HG03432 (cell line): ENCODE data around the gene GPR31.
A peak's percentile ranks its signal among the peaks of the same experiment; 100 is the strongest.
"Not testable (repeated sequence)": the region's sequence is repeated elsewhere in the genome, so short reads cannot be mapped to it uniquely, and the experiment has no call there.

Source experiments
- ATAC-seq: cut with Tn5 transposase; IDR thresholded peaks from one replicate; pipeline ENCODE4 v1.9.1; 2021; ENCODE audit warnings: mild to moderate bottlenecking, moderate library complexity; ENCODE audit not compliant: unreplicated experiment

The GPR31 gene

DNA sequence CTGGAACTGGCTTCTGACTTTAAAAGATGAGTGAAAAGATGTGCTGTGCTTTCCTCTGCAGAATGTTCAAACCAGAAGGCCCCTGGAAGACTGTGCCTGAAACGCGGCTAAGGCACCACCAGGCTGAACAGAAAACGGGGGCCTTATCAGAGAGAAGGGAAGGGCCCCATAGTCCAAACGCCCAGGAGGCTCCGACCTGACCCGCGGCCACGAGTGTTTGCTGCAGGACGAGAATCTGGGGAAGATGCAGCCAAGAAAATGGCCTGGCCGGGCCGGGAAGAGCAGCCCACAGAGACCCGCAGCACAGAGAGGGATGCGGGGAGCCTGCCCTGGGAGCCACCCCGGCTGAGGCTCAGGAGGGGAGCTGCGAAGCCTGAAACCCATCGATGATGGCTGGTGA, 10.5 kb upstream of the GPR31 start:
- not testable (repeated sequence) for ATAC-seq

DNA sequence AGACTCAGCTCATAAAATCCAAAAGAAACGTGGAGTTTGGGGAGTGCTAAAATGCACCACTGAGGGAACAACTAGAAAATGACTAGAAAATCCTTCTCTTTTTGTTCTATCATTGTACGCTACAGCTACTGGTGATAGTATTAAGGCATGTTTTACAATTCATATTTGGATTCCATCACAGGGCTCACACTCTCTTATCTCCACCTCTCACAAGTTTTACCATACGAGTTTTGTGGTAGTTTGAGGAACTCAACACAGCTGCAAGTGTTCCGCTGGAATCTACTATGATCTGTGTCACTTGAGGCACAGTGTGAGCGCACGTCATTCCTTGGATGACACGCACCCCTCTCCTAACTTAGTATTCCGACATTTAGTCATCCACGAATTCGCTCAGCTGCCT, 9.9 kb upstream of the GPR31 start:
- ATAC-seq: not testable (repeated sequence)

DNA sequence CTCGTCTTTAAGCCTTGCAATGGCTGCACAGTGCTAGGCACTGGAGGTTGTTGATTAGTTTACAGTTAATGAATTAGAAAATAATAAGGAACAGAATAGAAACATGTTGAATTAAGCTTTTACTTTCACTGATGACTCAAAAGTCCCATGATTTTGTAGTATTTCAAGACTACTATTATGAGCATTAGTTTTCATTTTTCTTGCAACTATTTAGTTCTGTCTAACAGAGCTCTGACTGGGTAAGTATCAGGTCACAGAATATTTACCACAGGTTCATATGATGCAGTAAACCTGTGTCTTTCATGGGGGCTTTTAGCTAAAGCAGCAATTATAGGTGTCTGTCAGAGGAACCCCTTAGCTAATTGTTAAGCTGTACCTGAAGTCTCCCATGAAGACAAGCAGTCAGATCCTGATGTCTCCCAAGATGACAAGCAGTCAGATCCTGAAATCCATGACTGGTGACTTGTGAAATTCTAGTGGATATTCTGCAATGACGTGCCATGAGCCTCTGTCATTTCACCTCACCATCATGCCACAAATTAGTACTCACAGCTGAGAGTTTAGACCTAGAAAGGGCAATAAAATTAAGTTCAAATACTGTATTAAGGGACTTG, 8.2 kb upstream of the GPR31 start:
- no peak for ATAC-seq

DNA sequence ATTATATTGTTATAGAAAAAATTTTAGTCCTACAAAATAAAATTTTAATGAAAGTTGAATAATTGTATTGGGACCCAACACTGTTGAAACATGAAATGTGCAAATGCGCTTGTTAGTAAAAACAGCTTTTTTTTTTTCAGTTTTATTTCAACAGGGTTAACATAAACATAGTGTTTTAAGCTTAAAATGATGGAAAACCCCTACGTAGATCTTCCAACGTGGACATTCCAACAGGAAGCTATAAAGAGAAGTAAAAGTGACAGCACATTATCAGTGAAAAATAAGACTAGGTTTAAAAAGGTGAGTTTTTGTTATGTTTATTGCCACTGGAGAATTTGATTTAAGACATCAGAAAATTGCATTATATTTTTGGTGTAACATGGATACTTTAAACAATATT, 6.5 kb upstream of the GPR31 start:
- ATAC-seq: no peak

DNA sequence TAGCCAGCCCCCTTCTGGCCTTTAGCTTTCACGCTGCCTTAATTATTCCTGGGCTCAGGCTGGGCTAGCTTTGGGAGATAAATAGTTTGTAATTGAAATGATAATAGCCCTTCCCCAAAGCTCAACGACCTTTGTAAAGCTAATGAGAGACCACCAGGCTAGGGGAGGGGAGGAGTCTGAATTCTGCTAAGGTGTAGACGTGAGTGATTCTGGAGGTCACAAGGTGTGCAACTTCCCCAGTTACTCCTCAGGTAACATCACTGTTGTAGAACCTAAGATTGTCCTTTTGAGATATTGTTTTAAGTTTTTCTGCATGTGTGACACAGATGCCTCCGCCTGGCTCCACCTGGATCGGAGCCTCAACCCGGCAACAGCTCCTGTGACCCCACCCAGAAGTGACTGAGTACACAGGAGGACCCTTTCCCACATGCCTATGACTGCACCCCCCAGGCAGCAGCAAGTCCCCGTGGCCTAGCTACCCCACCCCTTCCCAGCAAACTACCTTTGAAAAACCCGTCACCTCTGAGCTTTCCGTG, 5.8 kb upstream of the GPR31 start:
- ATAC-seq: no peak

DNA sequence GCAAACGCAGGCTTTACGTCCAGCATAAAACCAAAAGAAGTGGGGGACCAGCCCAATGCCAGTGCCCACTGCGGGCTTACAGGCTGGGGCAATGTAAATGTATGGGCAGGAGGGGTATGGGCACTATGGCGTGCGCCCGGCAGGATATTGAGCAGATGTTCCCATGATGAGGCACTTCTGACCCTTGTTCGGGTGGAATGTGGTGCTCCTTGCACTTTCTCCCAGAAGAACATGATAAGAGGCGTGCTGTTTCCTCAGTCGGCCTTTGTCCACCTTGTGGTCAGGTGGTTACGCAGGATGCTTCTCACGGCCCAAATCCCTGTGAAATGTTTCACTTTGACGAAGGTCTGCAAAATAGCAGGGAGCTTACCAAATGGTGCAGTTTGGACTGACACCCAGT, 4.8 kb upstream of the GPR31 start:
- ATAC-seq: no peak

DNA sequence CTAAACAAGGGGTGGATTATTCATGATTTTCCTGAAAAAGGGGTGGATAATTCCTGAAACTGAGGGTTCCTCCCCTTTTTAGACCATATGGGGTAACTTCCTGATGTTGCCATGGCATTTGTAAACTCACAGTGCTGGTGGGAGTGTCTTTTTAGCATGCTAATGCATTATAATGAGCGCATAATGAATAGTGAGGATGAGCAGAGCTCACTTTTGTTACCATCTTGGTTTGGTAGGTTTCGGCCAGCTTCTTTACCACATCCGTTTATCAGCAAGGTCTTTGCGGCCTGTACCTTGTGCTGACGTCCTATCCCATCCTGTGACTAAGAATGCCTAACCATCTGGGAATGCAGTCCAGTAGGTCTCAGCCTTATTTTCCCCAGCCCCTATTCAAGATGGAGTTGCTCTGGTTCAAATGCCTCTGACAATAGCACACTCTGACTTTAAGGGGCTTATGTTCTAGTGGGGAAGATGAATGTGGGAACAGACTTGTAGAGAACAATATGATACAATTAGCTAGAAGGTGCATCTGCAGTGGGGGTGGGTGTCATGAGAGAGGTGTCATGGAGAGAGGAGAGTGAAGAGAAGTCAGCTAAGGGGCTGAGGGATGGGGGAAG, 4.2 kb upstream of the GPR31 start:
- no peak for ATAC-seq

DNA sequence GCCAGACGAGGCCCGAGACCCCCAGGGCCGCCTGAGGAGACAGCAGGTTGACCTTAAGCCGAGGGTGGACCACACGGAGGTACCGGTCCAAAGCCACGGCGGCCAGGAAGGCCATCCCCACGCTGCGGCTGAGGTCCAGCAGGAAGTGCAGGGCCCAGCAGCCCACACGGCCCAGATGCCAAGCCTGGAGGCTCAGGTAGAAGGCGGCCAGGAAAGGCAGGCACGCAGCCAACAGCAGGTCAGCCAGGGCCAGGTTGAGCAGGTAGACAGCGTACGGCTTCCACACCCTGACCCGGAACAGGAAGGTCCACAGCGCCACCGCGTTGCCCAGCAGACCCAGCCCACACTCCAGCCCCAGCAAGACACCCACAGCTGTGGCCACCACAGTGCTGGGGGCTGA, 366 bp downstream of the GPR31 start:
- no peak for ATAC-seq

DNA sequence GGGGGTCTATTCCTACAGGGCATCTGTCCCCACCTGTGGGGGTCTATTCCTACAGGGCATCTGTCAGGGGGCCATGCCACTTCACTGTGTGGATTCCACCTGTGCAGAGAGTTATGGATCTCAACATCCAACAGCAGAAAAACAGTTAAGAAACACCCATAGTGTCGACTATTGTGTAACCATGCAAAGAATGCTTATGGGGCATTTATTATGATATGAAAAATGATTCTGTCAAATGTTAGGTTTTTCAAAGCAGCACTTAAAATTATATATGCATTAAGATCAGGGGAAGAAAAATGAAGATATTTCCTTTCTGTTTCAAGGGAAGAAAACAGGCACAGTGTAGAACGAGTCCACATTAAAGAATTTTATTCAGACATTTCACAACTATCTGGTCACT, 2.9 kb downstream of the GPR31 start:
- no peak for ATAC-seq

DNA sequence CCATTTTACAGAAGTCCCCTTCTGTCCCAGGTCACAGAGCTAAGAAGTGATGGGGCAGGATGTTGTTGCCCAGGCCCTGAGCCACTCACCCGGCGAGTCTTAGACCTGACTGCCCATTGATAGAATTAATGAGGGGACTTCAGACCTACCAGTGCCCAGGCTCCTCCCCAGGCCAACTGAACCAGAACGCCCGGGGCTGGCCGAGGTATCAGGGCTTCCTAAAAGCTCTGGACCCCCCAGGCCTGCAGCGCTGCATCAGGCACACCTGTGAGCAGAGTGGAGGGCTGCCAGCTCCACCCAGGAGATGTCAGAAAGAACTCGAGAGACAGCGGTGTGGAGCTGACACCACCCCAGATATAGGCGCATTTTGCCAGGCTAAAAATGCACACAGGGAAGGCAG, 3.5 kb downstream of the GPR31 start:
- ATAC-seq: no peak

DNA sequence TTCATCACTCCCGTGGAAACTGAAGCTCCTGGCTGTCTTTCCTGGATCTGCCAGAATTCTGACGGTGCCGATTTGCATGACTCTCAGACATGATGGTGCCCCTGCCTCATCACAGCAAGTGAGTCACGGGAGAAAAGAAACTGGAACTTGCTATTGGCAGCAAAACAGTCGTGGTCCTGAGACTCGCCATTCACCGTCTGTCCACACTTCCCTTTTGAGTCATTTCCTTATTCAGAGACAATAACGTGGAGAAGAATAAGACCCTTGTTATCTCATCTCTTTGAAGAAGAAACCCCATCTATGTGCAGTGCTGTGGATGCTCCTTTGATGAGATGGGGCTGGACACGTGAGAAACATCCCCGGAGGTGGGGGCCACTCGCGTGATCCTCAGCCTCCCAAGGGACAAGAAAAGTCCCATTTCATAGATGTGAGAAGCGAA, 4.2 kb downstream of the GPR31 start:
- ATAC-seq: peak; percentile 67

DNA sequence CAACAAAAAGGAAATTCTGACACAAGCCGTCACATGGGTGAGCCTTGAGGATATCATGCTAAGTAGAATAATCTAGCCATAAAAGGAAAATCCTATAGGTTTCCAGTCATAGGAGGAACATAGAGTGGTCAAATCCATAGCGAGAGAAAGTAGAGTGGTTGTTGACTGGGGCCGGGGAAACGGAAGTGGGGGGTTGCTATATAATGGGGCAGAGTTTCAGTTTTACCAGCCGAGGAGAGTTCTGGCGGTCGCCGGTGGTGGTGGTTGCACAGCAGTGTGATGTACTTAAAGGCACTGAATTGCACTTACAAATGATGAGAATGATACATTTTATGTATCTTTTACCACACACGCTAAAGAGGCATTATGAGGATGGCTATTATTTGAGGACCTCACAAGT, 4.9 kb downstream of the GPR31 start:
- ATAC-seq: peak; percentile 52

DNA sequence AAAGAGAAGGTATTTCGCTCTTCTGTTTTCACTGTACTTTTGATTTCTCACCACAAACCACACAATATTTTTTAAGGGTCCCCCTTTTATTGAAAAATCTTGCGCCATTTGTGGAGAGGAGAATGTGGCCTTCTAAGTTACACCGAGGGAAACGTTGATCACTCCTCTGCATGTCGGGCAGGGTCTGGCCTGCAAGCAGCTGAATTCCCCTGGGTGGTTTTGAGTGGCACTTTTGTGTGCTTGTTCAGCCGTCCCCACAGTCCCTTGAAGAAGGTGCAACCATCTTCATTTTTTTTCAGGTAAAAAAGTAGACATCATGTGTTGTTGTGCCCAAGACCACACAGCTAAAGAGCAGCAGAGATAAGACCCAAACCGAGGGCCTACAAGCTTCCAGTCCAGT, 6.1 kb downstream of the GPR31 start:
- ATAC-seq: peak; percentile 21

DNA sequence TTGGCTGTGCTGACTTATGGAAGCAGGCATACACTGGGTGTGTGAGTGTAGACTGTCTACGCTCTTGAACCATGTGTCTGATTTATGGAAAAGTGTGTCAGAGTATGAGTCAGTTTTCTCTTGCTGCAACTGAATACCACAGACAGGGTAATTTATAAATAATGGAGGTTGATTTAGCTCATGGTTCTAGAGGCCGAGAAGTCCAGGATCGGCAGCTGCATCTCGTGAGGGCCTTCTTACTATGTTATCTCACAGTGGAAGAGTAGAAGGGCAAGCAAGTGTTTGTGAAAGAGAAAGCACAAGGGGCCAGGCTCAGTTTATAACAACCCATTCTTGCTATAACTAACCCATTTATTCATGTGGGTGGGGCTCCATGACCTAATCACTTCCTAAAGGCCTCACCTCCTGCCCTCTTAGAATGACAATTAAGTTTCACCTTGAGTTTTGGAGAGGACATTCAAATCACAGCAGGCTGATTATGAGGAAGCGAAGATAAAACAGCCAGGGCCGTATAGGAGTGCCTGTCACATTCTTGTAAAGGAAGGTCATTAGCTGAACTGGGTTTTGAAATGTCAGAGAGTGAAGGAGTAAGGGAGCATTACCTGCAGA, 6.7 kb downstream of the GPR31 start:
- peak; percentile 58 for ATAC-seq

DNA sequence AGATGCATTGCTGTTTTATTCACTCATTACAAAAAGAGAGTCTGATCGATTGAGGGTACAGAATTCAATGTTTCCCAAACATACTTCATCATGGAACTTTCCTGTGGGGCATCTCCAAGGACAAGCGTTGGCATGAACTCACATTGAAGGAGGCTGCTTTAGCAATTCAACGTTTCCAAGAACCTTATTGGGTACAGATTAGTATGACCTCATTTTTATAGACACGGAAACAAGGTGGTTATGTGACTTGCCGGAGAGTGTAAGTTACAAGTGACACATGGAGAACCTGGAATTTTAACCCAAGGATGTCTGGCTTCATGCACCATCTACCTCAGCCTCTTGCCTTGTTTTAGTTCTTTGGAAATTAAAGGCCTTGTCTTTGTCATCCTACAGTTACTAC, 8.8 kb downstream of the GPR31 start:
- ATAC-seq: no peak

DNA sequence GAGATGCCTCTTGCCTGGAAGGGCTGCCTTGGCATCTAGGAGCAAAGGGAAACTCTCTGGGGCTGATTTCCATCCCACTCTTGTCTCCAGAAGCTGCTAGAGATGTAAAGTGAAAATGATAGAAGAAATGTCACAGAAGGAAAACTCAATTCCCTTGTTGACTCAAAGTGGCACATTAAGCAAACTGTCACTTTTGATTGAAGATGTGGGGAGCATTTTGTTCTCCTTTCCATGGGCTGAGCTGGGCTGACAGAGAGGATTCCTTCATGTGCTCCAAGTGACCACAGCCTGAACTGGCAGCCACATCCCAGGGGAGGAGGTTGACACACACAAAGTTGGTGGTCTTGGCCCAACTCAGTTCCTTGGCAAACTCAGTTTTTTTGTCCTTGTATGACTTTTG, 9.8 kb downstream of the GPR31 start:
- ATAC-seq: no peak

DNA sequence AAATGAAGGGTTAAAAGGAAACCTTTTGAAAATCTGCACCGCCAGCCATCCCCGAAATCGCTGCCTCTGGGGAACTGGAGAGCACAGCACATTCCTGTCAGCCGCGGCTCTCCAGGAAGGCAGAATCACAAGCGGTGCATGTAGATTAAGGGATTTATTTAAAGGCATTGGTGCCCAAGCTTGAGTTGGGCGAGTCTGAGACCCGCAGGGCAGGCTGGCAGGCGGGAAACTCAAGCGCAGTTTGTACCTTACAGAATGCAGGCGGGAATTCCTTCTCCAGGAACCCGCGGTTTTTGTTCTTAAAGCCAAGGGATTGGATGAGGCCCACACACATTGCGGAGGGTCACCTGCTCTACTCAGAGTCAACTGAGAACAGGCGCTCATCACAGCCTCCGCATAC, 10.8 kb downstream of the GPR31 start:
- no peak for ATAC-seq

DNA sequence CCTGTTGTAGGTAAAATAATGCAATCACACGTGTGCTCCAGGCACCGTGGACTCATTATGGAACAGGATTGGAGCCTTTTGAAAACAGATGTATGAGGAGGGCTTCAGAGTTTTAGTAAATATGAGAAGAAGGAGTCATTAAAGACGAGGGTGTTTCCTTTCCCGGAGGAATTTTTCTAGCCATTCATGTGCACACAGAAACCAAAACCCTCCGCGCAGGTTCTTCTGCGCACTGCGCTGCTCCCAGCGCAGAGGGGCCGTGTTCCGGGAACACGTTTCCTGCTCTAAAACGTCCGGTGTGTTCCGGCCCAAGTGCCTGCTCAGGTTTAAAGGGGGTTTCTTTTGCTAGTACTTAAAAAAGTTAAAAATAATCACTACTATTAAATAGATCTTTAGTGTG, 11.6 kb downstream of the GPR31 start:
- no peak for ATAC-seq

DNA sequence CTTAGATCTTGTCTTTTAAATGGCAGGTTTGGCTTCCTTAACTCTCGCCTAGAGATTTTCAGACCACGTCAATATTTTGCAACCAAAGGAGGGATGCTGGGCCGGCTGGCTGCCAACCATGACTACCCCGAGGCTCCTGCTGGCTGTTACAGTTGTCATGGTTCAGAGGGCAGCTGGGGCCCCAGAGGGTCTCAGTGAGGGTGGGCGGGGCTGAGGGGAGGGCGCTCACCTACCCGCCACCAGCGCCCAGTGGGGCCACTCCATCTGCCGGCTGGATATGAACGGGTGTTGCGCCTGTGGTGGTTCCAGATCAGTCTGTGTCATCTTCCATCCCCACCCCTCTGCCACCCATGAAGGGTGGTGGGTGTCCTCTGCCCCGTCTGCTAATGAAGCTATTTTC, 12.3 kb downstream of the GPR31 start:
- ATAC-seq: no peak

DNA sequence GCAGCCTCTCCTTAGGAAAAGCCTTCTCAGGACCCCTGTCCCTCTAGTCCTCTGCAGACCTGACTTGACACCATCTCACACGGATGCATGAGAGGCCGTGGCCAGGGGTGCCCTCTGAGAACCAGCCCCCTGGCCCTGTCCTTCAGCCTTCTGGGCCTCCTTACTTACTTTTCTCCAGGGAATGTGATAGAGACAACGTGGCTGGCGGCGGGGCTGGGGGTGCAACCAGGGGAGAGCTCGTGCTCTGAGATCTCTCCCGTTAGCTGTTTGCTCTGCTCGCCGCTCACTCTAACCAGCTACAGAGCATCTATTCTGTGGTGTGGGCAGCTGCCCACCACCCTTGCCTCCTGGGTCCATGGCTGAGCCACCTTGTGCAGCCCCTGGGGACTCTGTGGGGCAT, 14.7 kb downstream of the GPR31 start:
- ATAC-seq: no peak

DNA sequence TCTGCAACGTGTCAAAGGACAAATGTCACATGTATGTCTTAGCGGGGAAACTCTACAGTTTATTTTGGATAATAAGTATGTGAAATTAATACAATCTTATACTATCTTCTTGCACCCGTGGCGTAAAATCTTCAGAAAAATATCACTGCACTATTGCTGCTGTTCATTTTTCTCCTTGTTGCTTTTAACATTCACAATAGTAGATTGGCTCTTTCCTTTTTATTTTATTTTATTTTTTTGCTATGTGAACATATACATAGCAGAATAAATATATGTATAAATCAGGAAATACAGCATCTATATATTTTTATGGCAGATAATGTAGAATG, 15.4 kb downstream of the GPR31 start:
- no peak for ATAC-seq

DNA sequence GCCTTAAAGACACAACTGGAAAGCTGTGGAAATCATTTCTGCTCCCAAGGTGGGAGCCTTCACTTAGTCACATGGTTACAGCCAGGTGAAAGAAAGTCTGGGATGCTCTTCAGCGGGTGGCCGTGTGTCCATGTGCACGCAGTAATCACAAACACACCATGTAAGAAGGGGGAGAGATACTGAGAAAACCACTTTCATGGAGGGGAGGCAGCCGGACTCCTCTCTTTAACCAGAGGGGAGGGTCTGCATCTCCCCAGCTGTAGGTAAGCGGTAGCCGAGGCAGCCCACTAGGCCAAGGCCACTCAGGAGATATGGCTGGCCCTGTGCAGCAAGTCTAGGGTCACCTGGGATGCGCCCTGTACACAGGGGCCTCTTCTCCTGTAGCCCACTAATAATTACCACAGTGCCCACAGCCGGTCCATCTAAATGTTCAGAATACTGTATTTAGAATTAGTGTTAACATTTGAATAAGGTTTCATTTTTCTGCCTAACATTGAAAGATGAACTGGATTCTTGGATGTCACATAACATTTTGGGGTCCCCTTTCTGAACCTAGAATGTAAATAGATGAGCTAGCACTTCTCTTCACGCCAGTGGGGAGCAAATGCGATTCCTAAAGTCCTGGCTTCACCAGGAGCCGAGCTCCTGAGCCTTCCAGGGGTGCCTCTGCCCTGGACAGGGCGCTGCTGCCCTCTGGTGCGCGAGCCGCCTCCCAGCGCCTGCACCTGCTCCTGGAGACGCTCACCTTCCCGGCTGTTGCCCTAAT, 15.9 kb downstream of the GPR31 start:
- peak; percentile 88 for ATAC-seq
